ENCODE results near the gene MOB2. TPM values are rescaled to one million over a fixed set of nuclear protein-coding genes. Genes with fewer than 3 reads are reported as not detected.

MOB2 gene
- total RNA-seq, 2 donors from 2014 or later = 39.3 to 46.5 TPM

DNA sequence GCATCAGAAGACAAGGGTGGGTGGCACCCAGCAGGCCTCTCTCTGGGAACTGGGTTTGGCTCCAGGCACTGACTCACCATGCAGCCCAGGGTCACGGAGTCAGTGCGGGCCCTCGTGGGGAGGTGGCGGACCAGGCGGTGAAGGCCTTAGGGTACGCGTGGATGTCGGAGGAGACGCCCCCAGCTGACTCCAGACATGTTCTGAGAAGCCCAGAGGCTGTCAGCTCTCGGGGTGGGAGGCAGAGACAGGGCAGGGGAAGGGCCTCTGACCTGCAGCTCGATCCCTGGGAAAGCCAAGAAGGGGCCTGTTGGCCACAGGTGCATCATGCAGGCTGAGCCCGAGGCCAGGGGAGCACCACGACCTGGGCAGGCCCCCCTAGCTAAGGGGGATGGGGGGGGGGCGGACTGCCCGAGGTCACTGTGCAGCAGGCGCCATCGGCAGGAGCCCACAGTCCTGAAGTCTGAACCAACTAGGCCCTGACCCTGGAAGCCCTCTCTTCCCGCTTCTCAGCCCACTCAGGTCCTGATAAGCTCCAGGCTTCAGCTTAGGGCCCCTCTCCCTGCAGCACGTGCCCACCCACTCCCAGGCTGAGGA is 18.0 kb downstream of the MOB2 start:
- no peak overlapping the region for H3K4me3 ChIP-seq
- DNase-seq (ENCODE audit: low spot score) = no peak
- H3K27me3 ChIP-seq (replicated peaks; ENCODE audit: insufficient read depth) = no peaks in the 10 kb centered on the region
- no peak overlapping the region for H3K27ac ChIP-seq
- H3K36me3 ChIP-seq = peaks cover 0 to 13% of the 10 kb centered on the region in 2 donors
- intact Hi-C loops (cut with DNase I) = loop anchor here (10.0 kb wide), 1 partner anchor 624 kb away; the partner anchor contains the start of genes POLR2L and TSPAN4
- no peak for TF ChIP-seq POLR2AphosphoS5 (IDR thresholded peaks at IDR 0.05)
- TF ChIP-seq POLR2A (IDR thresholded peaks at IDR 0.05) = no peak
- TF ChIP-seq, protein P1, sequence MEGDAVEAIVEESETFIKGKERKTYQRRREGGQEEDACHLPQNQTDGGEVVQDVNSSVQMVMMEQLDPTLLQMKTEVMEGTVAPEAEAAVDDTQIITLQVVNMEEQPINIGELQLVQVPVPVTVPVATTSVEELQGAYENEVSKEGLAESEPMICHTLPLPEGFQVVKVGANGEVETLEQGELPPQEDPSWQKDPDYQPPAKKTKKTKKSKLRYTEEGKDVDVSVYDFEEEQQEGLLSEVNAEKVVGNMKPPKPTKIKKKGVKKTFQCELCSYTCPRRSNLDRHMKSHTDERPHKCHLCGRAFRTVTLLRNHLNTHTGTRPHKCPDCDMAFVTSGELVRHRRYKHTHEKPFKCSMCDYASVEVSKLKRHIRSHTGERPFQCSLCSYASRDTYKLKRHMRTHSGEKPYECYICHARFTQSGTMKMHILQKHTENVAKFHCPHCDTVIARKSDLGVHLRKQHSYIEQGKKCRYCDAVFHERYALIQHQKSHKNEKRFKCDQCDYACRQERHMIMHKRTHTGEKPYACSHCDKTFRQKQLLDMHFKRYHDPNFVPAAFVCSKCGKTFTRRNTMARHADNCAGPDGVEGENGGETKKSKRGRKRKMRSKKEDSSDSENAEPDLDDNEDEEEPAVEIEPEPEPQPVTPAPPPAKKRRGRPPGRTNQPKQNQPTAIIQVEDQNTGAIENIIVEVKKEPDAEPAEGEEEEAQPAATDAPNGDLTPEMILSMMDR (IDR thresholded peaks at IDR 0.05) = no peak
- H3K4me1 ChIP-seq (replicated peaks) = no peaks in the 10 kb centered on the region
- WGBS = 81% methylated on average over 19 of the region's 19 CpGs
- no peaks in the 10 kb centered on the region for H3K9me3 ChIP-seq

GRCh38 chr11:1468002-1468401 is 18.6 kb downstream of the MOB2 start:
- Histone ChIP-seq H3K27me3 (replicated peaks; ENCODE audit: insufficient read depth) (no peaks in the 10 kb centered on the region), H3K27ac (no peak overlapping the region), H3K4me3 (no peak overlapping the region), H3K36me3 (peaks cover 0 to 13% of the 10 kb centered on the region in 2 donors), H3K9me3 (no peaks in the 10 kb centered on the region), H3K4me1 (replicated peaks) (no peaks in the 10 kb centered on the region)
- 70% methylated on average over 12 of the region's 18 CpGs for WGBS
- DNase-seq (ENCODE audit: low spot score) = no peak
- intact Hi-C loops (cut with DNase I) = loop anchor here (10.0 kb wide), 1 partner anchor 623 kb away; the partner anchor contains the start of genes POLR2L and TSPAN4
- TF ChIP-seq POLR2A (IDR thresholded peaks at IDR 0.05) (no peak), POLR2AphosphoS5 (IDR thresholded peaks at IDR 0.05) (no peak)
- TF ChIP-seq, protein P1 (IDR thresholded peaks at IDR 0.05) = no peak

- Histone ChIP-seq H3K4me1 (replicated peaks) (no peaks in the 10 kb centered on the region), H3K27me3 (replicated peaks; ENCODE audit: insufficient read depth) (no peaks in the 10 kb centered on the region), H3K27ac (no peak overlapping the region), H3K9me3 (no peaks in the 10 kb centered on the region), H3K36me3 (peaks cover 0 to 13% of the 10 kb centered on the region in 2 donors), H3K4me3 (no peak overlapping the region)
- no peak for DNase-seq (ENCODE audit: low spot score)
- no peak for TF ChIP-seq POLR2A (IDR thresholded peaks at IDR 0.05)
- TF ChIP-seq, protein P1 (IDR thresholded peaks at IDR 0.05) = no peak
- TF ChIP-seq POLR2AphosphoS5 (IDR thresholded peaks at IDR 0.05) = no peak
- intact Hi-C loops (cut with DNase I) = loop anchor here (10.0 kb wide), 1 partner anchor 622 kb away; the partner anchor contains the start of genes POLR2L and TSPAN4
- WGBS = 83% methylated on average over 9 of the region's 9 CpGs
These were observed 19.3 kb downstream of the MOB2 start for GRCh38 chr11:1467270-1467669.

DNA sequence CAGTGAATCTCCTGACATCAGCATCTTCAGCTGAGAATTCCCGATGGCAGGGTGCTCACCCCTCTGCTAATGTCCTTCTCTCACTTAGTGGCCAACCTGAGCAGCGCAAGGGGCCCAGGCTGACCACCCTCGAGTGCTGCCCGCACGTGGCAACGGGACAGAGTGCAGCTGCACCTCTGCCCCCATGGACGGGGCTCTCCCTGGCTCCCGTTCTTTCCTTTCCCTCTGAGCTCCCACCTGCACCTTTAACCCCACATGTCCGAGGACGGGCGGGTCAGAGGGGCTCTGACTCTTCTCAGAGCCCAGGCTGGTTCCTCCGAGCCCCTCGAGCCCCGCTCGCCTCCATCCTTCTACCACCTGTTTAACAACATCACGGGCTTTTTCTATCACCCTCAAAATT is 19.8 kb downstream of the MOB2 start:
- Histone ChIP-seq H3K4me1 (replicated peaks) (no peaks in the 10 kb centered on the region), H3K4me3 (no peak overlapping the region), H3K9me3 (no peaks in the 10 kb centered on the region), H3K36me3 (peaks cover 0 to 13% of the 10 kb centered on the region in 2 donors), H3K27ac (no peak overlapping the region), H3K27me3 (replicated peaks; ENCODE audit: insufficient read depth) (no peaks in the 10 kb centered on the region)
- TF ChIP-seq POLR2AphosphoS5 (IDR thresholded peaks at IDR 0.05) = no peak
- TF ChIP-seq, protein P1 (IDR thresholded peaks at IDR 0.05) = no peak
- no peak for TF ChIP-seq POLR2A (IDR thresholded peaks at IDR 0.05)
- intact Hi-C loops (cut with DNase I) = loop anchor here (10.0 kb wide), 1 partner anchor 622 kb away; the partner anchor contains the start of genes POLR2L and TSPAN4
- DNase-seq (ENCODE audit: low spot score) = no peak
- WGBS = 87% methylated on average over 16 of the region's 16 CpGs

- H3K4me3 ChIP-seq = no peak overlapping the region
- no peak for DNase-seq (ENCODE audit: low spot score)
- intact Hi-C loops (cut with DNase I) = loop anchor here (10.0 kb wide), 1 partner anchor 618 kb away; the partner anchor contains the start of genes POLR2L and TSPAN4
- no peaks in the 10 kb centered on the region for H3K36me3 ChIP-seq
- peaks cover 7% of the 10 kb centered on the region for H3K4me1 ChIP-seq (replicated peaks)
- 84% methylated on average over 14 of the region's 16 CpGs for WGBS
- no peaks in the 10 kb centered on the region for H3K9me3 ChIP-seq
- TF ChIP-seq POLR2A (IDR thresholded peaks at IDR 0.05) = no peak
- TF ChIP-seq, protein P1 (IDR thresholded peaks at IDR 0.05) = no peak
- TF ChIP-seq POLR2AphosphoS5 (IDR thresholded peaks at IDR 0.05) = no peak
- no peak overlapping the region for H3K27ac ChIP-seq
- no peaks in the 10 kb centered on the region for H3K27me3 ChIP-seq (replicated peaks; ENCODE audit: insufficient read depth)
These were observed 23.5 kb downstream of the MOB2 start for GRCh38 chr11:1463056-1463455.

Data from prostate gland (tissue), 2 donors.